ENCODE results near the gene SRRM2.

DNA sequence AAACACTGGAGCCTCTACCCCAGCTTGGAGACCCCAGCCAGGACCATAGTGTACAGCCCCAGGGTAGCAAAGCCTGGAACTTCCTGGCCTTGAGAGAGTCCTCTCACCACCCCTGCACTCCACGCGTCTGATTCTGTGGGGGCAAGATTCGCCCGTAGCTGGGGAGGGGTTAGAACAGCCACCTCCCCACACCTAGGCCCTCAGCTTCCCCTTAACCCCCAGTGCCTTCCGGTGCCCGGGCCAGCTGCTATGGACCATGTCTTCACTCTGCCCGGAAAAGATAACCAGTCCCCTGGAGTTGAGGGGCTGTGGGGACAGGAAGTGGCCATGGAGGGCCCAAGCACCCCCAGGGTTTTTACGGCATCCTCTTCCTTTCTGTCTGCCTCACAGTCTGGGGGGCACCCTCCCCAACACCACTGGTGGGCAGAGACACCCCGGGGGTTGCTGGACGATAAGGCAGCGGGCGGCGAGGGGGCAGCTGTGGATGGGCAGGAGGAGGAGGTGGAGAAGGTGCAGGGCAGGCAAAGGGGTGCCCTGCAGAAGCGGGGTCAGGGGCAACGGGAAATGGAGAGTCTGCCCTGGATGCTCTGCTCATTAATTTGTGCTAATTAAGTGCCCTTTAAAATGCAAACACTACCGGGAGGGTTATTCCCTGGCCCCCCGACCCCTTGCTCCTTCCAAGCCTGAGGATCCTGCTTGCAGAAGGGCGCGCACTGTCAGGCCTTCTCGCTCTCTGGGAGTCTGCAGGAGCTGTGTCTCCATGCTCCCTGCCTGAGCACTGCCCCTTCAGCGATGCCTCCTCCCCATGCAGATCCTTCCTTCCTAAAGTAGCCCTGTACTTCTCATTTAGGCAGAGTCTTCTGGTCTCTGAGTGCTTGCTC is 34.8 kb upstream of the SRRM2 start:
- TF ChIP-seq EZH2 (IDR thresholded peaks at IDR 0.05; ENCODE audit: borderline replicate concordance, low read length), result no peak
- TF ChIP-seq, protein P1, sequence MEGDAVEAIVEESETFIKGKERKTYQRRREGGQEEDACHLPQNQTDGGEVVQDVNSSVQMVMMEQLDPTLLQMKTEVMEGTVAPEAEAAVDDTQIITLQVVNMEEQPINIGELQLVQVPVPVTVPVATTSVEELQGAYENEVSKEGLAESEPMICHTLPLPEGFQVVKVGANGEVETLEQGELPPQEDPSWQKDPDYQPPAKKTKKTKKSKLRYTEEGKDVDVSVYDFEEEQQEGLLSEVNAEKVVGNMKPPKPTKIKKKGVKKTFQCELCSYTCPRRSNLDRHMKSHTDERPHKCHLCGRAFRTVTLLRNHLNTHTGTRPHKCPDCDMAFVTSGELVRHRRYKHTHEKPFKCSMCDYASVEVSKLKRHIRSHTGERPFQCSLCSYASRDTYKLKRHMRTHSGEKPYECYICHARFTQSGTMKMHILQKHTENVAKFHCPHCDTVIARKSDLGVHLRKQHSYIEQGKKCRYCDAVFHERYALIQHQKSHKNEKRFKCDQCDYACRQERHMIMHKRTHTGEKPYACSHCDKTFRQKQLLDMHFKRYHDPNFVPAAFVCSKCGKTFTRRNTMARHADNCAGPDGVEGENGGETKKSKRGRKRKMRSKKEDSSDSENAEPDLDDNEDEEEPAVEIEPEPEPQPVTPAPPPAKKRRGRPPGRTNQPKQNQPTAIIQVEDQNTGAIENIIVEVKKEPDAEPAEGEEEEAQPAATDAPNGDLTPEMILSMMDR (conservative IDR thresholded peaks at IDR 0.05 in 1 of 2, IDR thresholded peaks at IDR 0.05 in 1 of 2; ENCODE audit: extremely low read depth in 1 of 2, insufficient read depth in 1 of 2, low read depth in 1 of 2, low read length in 2 of 2), result no peak

Measured in mammary epithelial cell (primary cell).